Esophagus muscularis mucosa (tissue), 4 donors: ENCODE results near the gene CHCHD6. TPM values are rescaled to one million over a fixed set of nuclear protein-coding genes. Genes with fewer than 3 reads are reported as not detected.

Experiments used
- DNase-seq: peaks from one replicate; pipeline ENCODE4 v3.0.0-alpha.2; 2017; ENCODE audit errors: extremely low spot score
- H3K27ac ChIP-seq, 4 donors: fragments of 200-600 bp; sonication (generic); replicated peaks in 1 of 4; 1 replicate in 3 of 4; 2 replicates in 1 of 4; pipeline ENCODE4 v1.5.1; 2016 to 2019; ENCODE audit warnings: mild to moderate bottlenecking in 1 of 4
- H3K27me3 ChIP-seq, 4 donors: fragments of 200-600 bp; sonication (generic); one replicate each; pipeline versions ENCODE4 v1.5.1 to v1.6.0; 2016 to 2019
- H3K36me3 ChIP-seq, 4 donors: fragments of 200-600 bp; sonication (generic); one replicate each; pipeline ENCODE4 v1.5.1; 2016 to 2019
- H3K4me1 ChIP-seq, 4 donors: fragments of 200-600 bp; sonication (generic); one replicate each; pipeline ENCODE4 v1.5.1; 2016 to 2019
- H3K4me3 ChIP-seq, 4 donors: fragments of 200-600 bp; sonication (generic); 1 replicate in 2 of 4; 2 replicates in 2 of 4; pipeline ENCODE4 v1.5.1; 2016 to 2019; ENCODE audit warnings: mild to moderate bottlenecking in 4 of 4, moderate library complexity in 1 of 4
- H3K9me3 ChIP-seq, 4 donors: fragments of 200-600 bp; sonication (generic); 1 replicate in 3 of 4; 2 replicates in 1 of 4; pipeline ENCODE4 v1.5.1; 2016 to 2019
- EP300 ChIP-seq: sonication (generic); formaldehyde crosslinking; IDR thresholded peaks from one replicate; pipeline ENCODE4 v1.6.1; 2017; ENCODE audit warnings: antibody characterized with exemption
- POLR2A ChIP-seq: fragments of 450-650 bp; IDR thresholded peaks from one replicate; pipeline ENCODE4 v1.6.1; 2017; ENCODE audit warnings: antibody characterized with exemption, moderate library complexity, mild to moderate bottlenecking, low read depth
- POLR2AphosphoS5 ChIP-seq, 2 donors: sonication (generic); formaldehyde crosslinking; IDR thresholded peaks; one replicate each; pipeline ENCODE4 v1.6.1; 2017; ENCODE audit warnings: antibody characterized with exemption in 2 of 2
- WGBS: methylation state at CpG from one replicate; pipeline ENCODE4 v1.1.5; 2018; 5-methylcytosine and 5-hydroxymethylcytosine counted together
- intact Hi-C: fragments of 100-400 bp; cut with DNase I; formaldehyde crosslinking; loops from one replicate; pipeline ENCODE4 v1.15.1; 2023
- total RNA-seq, 4 donors: library from RNA; depleted of rRNA; stranded (reverse); fragments of >200 nt; gene quantifications; one replicate each; pipeline versions ENCODE4 v1.1.0 to v1.2.1, GENCODE V29; 2016
- TF ChIP-seq, protein P1 (sequence below), 3 experiments: fragments of 200-600 bp in 2 of 3; fragments of 450-650 bp in 1 of 3; sonication (generic) in 2 of 3; IDR thresholded peaks; one replicate each; pipeline ENCODE4 v1.5.1; 2017 to 2019; ENCODE audit warnings: antibody characterized with exemption in 3 of 3, mild to moderate bottlenecking in 2 of 3, moderate library complexity in 1 of 3

Gene CHCHD6
- total RNA-seq, 4 donors from 2014 or later, result 10.3 to 13.4 (median 12.1) TPM

DNA sequence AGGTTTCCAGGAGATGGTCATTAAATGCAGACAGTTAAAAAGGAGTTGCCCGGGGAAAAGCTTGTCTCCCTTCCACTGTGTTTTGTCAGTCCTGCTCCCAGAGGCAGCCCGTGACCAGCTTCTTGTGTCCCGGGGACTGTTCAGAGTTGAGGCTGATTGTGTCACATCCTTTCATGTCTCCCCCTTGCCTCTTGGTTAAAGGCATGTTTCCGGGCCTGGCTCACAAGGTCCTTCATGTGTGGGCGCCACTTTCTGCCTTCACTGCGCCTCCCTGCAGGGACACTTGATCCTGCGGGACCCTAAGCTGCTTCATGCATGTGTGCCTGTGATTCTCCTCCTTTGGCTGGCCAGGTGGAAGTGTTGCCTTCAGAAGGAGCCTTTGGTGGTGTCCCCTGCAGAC, 9.2 kb downstream of the CHCHD6 start:
- Histone ChIP-seq H3K4me1 (no peaks in the 10 kb centered on the region), H3K36me3 (no peaks in the 10 kb centered on the region), H3K27me3 (no peaks in the 10 kb centered on the region), H3K4me3 (no peak overlapping the region), H3K27ac (no peak overlapping the region), H3K9me3 (no peaks in the 10 kb centered on the region)
- intact Hi-C loops, result no loop called here
- 92% methylated on average over 7 of the region's 7 CpGs for WGBS
- TF ChIP-seq EP300 (no peak), POLR2AphosphoS5 (IDR thresholded peaks at IDR 0.05) (no peak), POLR2A (no peak)
- TF ChIP-seq, protein P1, sequence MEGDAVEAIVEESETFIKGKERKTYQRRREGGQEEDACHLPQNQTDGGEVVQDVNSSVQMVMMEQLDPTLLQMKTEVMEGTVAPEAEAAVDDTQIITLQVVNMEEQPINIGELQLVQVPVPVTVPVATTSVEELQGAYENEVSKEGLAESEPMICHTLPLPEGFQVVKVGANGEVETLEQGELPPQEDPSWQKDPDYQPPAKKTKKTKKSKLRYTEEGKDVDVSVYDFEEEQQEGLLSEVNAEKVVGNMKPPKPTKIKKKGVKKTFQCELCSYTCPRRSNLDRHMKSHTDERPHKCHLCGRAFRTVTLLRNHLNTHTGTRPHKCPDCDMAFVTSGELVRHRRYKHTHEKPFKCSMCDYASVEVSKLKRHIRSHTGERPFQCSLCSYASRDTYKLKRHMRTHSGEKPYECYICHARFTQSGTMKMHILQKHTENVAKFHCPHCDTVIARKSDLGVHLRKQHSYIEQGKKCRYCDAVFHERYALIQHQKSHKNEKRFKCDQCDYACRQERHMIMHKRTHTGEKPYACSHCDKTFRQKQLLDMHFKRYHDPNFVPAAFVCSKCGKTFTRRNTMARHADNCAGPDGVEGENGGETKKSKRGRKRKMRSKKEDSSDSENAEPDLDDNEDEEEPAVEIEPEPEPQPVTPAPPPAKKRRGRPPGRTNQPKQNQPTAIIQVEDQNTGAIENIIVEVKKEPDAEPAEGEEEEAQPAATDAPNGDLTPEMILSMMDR (IDR thresholded peaks at IDR 0.05), result no peak
- peak; percentile 83 for DNase-seq

DNA sequence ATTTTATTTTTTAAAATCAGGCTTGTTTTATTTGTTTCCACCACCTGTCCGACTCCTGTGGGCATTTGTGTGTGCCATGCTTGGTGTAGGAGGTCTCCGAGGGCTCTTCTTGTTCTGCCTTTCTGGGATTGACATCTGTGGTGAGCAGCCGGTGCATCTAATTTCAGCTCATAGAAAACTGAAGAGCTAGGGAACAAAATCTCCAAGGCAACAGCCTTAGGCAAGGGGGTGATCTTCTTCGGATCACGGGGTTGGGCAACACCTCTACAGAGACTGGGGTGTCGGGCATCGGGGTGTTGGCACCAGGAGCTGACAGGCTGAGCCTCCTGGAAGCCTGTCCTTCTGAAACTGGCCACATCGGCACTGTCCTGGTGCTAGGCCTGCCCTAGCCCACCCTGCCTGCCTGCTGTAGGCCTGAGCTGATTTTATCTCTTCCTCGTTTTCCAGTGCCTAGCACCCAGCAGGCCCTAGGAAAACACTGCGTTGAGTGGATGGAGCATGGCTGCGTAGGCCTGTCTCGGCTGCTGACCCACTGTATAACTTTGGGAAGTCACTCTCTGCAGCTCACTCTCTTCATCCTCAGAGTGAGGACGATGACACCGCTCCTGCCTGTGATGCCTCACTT, 10.3 kb downstream of the CHCHD6 start:
- 96% methylated on average over 11 of the region's 14 CpGs for WGBS
- H3K27me3 ChIP-seq, result no peaks in the 10 kb centered on the region
- no peaks in the 10 kb centered on the region for H3K36me3 ChIP-seq
- intact Hi-C loops, result no loop called here
- DNase-seq, result peak; percentile 24
- no peak overlapping the region for H3K27ac ChIP-seq
- TF ChIP-seq, protein P1 (IDR thresholded peaks at IDR 0.05), result no peak
- no peak for TF ChIP-seq POLR2A
- TF ChIP-seq POLR2AphosphoS5 (IDR thresholded peaks at IDR 0.05), result no peak
- no peak for TF ChIP-seq EP300
- H3K9me3 ChIP-seq, result no peaks in the 10 kb centered on the region
- no peaks in the 10 kb centered on the region for H3K4me1 ChIP-seq
- H3K4me3 ChIP-seq, result no peak overlapping the region

DNA sequence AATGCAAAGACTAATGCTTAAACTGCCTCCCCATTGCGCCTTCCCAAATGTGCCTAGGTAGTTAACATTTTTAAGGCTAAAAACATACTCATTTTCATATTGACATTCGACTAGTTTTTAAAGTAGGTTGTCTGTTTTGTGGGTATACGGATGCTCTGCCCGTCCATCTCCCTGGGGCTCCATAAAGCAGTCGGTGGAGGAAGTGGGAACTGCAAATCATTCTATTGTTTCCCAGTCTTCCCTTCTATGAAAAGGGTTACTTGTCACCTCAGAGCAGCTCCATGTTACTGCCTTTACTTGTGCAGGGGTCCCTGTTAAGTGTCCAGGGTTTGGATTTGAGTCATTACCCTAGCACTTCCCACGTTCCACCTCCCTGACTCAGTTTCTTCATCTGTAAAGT, 10.9 kb downstream of the CHCHD6 start:
- Histone ChIP-seq H3K4me1 (no peaks in the 10 kb centered on the region), H3K27ac (no peak overlapping the region), H3K9me3 (no peaks in the 10 kb centered on the region), H3K27me3 (no peaks in the 10 kb centered on the region), H3K36me3 (no peaks in the 10 kb centered on the region), H3K4me3 (no peak overlapping the region)
- peak; percentile 19 for DNase-seq
- intact Hi-C loops, result no loop called here
- TF ChIP-seq, protein P1 (IDR thresholded peaks at IDR 0.05), result no peak
- TF ChIP-seq POLR2A, result no peak
- WGBS, result 85% methylated on average over 6 of the region's 6 CpGs

DNA sequence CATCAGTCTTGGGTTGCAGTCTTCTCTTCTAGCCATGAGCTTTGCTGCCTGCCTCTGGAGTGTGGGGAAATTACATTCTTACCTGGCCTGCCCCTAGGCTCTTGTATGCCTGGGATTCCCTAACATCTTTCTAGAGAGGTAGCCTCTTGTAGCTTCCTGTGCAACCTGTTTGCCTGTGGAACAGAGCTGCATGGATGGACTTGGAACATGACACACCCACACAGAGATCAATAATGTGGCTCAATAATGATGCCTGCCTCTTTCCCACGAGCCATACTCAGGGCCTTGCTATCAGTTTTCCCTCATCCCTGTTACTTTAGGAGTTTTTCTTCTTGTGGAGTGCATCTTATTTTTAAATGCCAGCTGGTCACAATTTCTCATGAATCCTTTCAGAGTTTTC, 11.4 kb downstream of the CHCHD6 start:
- no peak overlapping the region for H3K4me3 ChIP-seq
- no peaks in the 10 kb centered on the region for H3K9me3 ChIP-seq
- H3K4me1 ChIP-seq, result no peaks in the 10 kb centered on the region
- H3K27me3 ChIP-seq, result no peaks in the 10 kb centered on the region
- no peak overlapping the region for H3K27ac ChIP-seq
- DNase-seq, result peak; percentile 68
- TF ChIP-seq, protein P1 (IDR thresholded peaks at IDR 0.05), result no peak
- TF ChIP-seq POLR2A (no peak), EP300 (no peak)
- intact Hi-C loops, result no loop called here
- H3K36me3 ChIP-seq, result no peaks in the 10 kb centered on the region
- WGBS, result 75% methylated on average over 1 of the region's 1 CpG

- no peak for TF ChIP-seq POLR2A
- TF ChIP-seq EP300, result no peak
- TF ChIP-seq, protein P1 (IDR thresholded peaks at IDR 0.05), result no peak
- Histone ChIP-seq H3K9me3 (no peaks in the 10 kb centered on the region), H3K27me3 (no peaks in the 10 kb centered on the region), H3K4me3 (no peak overlapping the region), H3K36me3 (no peaks in the 10 kb centered on the region), H3K4me1 (no peaks in the 10 kb centered on the region), H3K27ac (no peak overlapping the region)
- DNase-seq, result no peak
- WGBS, result 87% methylated on average over 7 of the region's 7 CpGs
- intact Hi-C loops, result no loop called here
Observed at GRCh38 chr3:126716057-126716456, 12.0 kb downstream of the CHCHD6 start.
